Measurements from ENCODE around the gene ZBTB34.

Gene ZBTB34

DNA sequence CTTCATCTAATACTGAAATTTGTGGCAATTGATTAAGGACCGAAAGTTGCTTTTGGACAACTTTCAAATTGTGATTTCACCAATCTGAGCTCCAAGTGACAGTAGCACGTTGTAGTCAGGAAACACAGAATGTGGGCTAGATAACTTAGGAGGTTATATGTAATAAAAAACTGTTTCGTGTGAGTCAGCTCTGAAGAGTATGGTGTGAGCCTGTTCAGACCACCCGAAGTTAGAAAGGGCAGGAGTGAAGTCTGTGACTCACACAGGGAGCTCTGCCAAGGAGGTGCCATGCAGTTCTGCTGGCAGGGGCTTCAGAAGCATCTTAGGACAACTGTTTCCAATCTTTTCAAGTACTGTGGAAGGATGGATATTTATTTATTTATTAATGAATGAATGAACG, 16.4 kb upstream of the ZBTB34 start:
- DNase-seq: no peak

DNA sequence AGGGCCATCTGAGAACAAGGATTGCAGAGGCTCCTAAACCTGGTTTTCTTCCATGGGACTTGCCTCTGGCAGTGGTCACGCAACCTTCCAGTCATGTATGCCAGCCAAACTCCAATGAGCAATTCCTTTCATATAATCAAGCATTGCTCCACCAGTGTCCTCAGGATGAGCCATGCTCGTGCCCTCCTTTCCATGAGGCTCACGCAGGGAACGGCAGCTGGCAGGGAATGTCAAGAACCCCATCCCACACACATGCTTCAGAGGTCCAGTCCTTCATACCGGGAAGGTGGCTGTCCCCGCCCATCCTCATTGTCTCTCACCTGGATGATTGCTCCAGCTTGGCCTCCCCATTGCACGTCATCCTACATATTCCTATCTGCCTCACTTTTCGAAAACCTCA, 13.4 kb upstream of the ZBTB34 start:
- no peak for DNase-seq

DNA sequence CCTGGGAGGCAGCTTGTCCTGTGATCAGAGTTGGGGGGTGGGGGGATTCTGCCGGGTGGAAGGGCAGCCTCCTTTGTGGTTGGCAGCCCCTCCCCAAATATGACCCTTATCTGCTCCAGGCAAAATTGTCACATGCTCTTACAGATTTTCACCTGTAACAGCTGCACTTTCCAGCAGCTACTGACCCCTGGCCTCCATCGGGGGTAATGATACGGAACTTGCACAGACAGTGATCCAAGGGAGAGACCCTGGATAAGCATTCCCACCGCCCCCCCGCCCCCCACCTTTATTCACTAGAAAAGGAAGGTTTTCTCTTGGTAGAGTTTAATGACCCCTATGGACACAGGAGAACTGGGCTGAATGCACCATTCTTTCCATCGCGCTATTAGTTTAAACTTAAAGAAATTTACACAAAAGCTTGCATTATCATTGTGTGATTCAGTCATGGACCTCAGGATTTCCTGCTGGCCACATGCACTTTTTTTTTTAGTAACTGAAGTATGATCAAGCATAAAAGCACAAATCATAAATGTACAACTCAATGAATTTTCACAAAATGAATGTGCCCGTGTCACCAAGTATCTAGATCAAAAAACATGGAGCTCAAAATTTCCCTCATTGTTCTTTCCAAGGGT, 10.7 kb upstream of the ZBTB34 start:
- no peak for DNase-seq

DNA sequence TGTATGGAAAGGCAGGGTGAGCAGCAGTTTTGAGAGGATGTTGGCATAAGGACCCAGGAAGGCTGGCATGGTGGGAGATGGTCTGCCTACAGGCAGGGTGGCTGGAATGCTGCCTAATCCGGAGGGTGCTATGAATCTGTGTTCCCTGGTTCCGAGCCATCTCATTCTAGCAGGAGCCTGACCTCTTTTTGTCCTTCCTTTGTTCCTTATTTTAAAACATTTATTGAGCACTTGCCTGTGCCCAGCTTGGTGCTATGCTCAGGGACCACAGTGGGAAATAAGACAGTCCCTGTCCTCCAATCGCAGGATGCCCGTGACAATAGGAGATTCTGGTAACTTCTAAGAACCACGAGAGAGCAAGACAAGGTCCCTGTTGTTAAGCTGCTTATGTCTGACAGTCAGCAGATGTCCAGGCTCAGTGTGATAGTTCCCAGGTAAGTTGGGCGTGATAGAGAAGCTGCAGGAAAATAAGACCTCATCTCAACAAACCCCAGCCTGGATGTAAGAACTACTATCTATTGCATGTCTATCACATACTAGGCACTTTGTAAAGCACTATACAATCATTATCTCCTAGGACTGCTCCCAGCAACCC, 9.1 kb upstream of the ZBTB34 start:
- no peak for DNase-seq

DNA sequence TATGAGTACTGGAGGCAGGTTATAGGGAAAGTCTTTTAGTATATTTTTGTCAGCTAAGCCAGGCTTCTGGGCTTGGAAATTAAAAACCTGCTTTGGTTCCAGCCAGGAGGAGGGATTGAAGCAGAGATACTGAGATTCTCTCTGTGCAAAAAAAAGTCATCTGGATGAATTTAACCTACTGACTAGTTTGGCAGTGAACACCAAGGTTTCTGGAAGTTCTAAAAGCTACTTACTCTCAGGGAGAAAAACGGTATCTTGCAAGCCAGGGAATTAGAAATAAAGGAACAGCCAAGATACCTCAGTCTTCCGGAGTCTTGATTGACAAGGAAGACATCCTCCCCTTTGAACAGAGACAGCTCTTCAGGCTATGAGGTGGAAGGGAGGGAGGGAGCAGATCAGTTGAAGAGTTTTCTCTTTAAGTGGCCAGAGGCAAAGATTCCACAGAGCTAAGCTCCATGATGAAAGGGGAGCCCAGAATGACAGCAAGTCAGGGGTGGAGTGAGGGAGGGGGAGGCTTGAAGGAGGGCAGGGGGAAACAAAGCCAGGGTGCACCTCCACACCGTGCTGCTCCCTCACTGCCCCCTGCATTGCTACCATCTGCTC, 8.3 kb upstream of the ZBTB34 start:
- no peak for DNase-seq

DNA sequence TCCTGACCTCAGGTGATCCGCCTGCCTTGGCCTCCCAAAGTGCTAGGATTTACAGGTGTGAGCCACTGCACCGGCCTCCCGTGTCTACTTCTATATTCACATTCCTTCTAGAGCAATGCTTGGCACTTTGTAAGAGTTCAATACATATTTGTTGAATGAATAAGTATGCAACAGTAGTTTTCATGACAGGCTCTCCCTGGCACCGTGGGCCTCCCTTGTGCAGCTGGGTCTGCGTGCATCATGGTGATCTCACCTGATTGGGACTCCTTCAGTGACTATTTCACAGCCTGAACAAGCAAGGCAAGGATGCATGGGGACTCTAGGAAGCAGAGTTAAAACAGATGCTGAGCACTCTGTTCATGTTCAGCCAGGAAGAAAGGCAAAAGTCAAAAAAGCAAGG, 6.8 kb upstream of the ZBTB34 start:
- no peak for DNase-seq

DNA sequence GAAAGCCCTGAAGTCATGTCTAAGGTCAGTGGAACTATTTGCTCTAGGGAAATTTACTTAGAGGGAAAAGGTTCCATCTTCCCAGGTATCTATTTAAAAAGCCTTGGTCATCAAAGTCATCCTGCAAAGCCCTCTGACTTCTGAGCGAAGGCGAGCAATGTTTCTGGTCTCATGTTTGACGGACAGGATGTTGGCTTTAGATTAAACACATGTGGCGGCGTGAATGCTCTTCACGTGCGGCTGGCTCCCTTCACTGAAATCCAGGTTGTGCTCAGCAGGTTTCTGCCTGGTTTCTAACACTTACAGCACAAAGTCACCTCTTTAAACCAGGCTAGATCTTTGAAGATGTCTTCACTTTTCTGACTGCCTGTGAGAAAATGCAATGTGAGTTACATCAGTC, 5.7 kb upstream of the ZBTB34 start:
- no peak for DNase-seq

DNA sequence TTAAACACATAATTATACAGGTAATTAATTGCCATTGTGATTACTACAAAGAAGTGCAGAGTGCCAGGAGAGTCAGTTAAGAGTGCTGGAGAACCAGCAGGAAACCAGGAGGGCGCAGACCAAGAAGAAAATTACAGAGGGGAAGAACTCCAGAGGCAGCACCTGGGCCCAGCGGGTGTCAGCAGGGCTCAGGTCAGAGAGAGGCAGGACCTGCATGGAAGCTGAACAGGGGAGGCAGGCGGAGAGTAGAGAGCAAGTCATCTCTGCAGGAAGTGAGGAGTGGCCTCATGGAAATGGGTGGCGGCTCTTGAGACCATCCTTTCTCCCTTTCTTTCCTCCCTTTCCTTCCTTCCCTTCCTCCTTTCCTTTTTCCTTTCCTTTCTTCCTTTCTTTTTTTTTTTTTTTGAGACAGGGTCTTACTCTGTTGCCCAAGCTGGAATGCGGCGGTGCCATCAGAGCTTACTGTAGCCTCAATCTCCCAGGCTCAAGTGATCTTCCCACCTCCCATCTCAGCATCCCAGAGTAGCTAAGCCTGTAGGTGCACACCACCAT, 4.0 kb upstream of the ZBTB34 start:
- no peak for DNase-seq

DNA sequence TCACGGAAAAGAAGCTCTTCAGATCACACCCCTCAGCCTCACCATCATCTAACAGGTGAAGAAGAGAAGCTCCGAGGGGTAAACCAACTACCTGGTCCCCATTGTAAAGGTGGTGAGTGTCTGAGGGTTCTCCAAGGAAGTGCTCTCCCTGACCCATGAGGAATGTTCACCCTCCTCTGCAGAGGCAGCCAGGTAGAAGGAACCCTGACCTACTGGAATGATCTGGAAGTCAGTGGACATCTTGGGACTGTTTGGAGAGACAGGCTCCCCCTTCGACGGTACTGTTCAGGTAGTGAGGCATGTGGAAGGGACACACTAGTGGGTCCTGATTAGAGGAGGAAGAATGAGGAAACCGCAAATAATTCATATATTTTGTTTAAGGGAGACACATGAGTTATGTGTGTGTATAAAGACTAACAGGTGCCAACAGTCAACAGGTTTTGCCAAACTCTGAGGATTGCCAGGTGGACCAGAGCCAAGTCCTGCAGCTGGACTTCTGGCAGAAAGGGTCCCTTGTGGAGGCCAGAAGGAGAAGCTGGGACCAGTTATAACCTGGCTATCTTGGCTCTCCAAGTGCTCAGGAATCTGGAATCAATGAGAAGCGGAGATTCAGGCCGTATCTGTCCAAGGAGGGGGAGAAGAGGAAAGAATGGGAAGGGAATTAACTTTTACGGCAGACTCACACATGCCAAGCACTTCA, 3.0 kb upstream of the ZBTB34 start:
- no peak for DNase-seq

DNA sequence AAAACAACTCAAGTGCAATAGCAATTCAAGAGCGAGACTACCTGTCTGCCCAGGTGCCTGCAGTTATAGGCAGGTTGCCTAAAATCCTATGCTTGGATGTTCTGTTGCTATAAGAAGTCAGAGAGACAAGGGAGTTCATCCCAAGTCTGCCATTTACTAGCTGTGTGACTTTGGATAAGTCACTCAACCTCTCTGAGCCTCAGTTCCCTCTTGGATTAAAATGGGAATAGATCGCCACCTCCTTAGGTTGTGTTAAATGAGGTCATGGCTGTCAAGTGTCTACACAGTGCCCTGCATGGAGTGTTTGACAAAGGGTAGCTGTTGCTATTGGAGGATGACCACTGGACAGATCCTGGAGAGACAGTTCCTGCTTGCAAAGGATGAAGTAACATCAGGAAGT, 1.3 kb upstream of the ZBTB34 start:
- peak in 1 of 2 donors; percentile 18 for DNase-seq

DNA sequence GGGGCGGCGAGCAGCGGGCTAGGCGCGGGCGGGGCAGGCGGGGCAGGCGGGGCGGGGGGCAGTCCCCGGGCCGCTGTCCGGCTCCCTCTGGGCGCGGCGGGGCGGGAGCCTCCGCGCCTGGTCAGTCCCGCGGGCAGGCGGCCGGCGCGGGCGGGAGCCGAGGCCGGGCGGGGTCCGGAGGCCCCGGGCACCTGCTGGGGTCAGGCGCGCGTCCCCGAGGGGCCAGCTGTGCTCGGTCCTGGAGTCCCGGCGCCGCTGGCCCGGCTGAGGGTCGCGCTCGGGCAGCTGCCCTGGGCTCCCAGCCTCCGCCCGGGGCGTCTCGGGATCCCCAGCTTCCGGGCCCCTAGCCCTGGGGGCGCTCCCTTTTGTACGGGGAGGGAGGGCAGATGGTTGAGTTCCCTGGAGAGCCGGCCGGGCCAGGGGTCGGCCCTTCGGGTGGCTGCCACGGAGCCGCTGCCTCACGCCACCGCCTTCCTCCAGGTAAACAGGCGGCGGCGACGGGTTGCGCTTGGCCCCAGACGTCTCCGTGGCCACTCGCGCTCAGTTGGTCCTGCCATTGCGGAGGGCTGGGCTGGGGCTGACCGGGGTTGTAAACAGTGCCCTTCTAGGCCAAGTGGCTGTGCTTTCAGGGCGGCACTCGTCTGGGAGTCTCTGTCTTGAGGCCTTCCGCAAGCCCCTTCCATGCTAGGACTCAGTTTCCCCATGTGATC, 473 bp downstream of the ZBTB34 start:
- no peak for DNase-seq

DNA sequence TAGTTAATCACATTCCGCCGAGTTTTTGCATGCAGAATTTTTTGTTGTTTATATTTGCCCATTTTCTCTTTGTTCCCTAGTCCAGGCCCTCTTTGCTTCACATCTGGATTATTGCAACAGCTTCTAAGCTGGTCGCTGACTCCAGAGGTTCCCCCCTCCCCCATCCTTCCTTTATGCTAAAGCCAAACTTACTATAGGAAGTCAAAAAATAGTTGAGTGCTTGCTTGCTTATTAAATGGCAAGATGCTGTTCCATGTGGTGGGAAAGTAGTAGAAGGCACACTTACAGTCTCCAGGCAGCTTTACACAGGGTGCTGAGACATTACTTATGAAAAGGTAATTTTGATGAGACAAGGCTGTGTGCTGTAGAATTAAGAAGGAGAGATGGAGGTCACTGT, 1.3 kb downstream of the ZBTB34 start:
- DNase-seq: peak in 1 of 2 donors; percentile 37

DNA sequence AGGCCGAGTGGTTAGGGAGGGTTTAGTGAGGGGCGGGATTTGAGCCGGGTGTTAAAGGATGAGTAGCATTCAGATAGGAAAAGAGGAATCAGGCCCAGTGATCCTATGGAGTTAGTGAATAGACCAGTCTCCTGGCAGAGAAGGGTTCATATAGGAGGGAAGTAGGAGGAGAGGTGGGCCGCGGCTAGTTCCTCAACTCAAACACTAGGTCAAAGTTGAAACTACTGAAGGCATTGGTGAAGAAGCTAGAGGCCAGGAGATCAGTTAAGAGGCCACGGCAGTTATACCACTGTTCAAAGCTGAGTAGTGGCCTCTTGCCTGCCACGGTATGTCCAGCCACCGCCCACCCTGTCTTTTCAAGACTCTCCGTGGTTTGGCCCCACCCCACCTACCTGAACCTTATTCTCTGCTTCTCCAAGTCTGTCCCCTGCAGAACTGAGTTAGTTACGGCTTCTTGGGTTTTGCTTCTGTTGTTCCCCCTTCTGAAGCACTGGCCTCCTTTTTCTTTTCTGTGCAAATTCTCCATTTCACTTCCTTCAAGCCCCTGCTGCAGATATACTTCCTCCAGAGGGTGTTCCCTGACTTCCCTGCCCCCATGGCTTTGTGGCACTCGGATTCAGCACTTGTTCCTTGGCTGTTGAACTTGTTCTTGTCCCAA, 1.8 kb downstream of the ZBTB34 start:
- peak; percentile 39 to 46 for DNase-seq

DNA sequence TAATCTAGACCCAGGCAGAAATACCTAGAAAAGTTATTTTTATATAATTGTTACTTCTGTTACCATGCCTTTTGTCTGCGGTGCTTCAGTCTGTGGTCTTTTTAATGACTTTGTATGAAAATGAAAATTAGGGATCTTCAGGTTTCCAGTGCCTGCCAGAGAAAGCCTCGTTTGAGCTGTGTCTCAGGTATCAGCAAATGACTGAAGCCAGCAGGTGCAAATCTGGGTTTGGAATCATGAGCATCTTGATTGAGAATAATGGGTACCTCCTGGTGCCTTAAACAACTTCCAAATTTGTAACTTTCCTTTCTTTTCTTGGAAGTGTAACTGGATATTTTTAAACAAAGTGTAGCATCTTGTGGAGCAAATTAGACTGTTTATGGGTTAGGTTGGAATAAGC, 4.3 kb downstream of the ZBTB34 start:
- DNase-seq: no peak

DNA sequence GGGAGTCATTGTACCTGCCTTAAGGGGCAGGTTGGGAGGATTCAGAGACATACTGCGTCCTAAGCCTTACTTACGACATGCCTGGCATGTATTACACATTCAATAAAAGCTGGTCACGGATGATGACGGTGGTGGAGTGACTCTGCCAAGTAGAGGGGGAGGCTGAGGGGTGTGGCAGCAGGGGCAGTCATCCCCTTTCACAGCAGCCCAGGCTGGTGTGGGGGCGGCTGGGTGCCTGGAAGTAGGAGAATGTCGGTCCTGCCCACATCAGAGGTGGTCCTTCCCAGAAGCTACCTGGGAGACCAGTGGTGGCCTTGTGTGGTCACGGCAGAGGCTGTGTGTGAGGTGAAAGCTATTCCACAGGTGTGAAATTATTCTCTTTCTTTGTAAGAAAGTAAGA, 8.9 kb downstream of the ZBTB34 start:
- peak in 1 of 2 donors; percentile 17 for DNase-seq

DNA sequence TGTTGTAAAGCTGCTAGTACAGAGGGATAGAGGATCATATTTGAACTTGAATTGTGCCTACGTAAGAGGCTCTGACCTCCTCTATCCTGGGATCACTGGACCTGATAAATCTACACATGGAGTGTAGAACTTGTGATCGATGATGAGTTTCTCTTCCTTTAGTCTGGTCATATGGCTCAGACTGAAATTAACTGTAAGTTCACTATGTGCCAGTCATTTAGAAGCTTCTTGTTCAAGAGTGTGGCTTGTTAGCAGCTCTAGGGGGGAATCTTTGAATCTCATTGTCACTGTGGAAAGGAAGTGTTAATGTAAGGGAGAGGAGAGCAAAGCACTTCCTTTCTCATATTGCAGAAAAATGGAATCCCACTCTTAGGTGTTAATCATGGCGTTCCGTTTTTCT, 12.1 kb downstream of the ZBTB34 start:
- no peak for DNase-seq

DNA sequence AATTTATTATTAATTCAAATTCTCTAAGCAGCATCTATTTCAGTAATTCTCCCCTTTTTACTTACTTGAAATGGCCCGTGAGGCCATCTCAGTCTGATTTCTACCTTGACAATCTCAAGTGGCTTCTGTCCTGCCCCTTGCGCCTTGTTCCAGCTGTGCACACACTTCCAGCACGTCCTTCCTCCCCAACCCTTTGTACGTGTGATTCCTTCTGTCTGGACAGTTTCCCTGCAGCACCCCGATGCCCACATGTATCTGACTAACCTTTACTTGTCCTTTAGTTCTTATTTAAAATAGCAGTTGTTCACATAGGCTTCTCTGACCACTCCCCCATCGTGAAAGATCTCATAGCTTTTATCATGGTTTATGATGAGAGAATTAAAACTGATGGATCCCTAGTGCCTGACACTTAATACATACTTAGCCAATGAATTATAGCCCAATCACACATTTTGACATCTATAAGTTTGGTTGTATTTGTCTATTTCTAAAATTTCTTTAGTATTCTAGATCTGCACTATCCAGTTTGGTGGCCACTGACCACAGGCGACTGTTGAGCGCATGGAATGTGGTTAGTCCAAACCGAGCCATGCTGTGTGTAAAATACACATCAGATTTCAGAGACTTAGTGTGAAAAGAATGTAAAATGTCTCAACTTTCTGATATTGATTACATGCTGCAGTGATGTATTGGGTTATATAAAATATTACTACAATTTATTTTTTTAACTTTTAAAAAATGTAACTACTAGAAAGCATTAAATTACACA, 14.3 kb downstream of the ZBTB34 start:
- no peak for DNase-seq

DNA sequence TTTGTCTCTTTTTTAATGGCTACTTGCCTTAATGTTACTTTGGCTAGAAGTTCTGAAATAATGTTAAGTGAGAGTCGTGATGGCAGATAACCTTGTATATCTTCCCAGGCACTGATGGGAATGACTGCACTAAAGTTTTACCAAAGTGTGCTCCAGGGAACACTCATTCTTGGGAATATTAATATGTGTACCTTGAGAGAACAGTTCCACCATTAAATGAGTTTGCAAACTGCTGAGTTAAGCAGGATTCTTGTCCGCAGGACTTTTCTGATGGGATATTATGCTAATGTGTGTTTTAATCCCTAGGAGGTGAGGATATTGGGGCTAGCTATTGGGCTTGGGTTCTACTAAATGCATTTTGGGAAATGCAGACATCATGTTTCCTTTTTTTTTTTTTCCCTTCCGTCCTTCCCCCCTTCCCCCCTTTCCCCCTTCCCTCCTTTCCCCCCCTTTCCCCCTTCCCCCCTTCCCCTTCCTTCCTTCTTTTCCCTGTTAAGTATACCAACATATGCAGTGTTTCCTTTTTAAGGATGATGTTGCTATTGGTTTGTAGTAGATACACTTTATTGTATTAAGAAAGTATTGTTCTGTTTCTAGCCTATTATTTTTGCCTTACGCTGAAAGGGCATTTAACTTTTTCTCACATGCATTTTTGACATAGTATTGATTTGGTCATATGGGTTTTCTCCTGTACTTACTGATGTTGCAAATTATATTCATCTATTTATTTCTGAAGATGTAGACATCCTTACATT, 15.5 kb downstream of the ZBTB34 start:
- DNase-seq: no peak

DNA sequence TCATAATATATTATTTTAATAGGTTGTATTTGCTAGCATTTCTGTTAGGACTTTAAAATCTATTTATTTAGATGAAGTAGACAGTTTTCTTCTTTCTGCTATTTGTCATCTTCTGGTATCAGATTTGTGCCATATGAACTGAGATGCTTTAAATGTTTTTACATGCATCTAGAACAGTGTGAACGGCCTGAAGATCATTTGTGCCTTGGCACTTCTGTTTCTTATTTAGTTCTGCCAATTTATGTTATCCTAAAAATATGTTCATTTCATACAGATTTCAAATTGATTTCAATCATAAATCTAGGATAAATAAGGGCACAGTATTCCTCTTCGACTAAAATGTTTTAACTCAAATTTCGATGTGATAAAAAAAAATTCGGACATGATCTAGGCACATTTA, 16.1 kb downstream of the ZBTB34 start:
- no peak for DNase-seq

DNA sequence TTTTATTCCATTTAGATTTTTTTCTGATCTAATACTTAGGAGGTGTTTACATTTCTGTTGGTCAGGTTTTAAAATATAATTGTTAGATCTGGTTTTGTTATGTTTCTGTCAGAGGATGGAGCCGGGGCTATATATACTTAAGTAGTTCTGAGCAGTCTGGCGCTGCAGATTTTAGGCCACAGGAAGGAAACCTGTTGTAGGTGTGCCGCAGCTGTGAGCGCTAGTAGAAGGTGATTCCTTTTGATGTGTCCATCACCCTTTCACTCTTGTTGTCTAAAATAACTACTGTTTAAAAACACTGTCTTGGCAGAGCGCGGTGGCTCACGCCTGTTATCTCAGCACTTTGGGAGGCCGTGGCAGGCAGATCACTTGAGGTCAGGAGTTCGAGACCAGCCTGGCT, 17.0 kb downstream of the ZBTB34 start:
- DNase-seq: no peak

DNA sequence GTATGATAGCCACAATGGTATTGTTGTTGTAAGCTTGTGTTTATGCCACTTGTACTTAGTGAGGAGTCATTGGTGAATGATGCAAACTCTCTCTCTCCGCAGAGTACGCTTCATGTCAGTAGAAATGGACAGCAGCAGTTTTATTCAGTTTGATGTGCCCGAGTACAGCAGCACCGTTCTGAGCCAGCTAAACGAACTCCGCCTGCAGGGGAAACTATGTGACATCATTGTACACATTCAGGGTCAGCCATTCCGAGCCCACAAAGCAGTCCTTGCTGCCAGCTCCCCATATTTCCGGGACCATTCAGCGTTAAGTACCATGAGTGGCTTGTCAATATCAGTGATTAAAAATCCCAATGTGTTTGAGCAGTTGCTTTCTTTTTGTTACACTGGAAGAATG, 18.8 kb downstream of the ZBTB34 start:
- no peak for DNase-seq
